ENCODE data around the gene NOCT.

GRCh38 chr4:139050446-139050845, 34.9 kb downstream of the NOCT start:
- TF ChIP-seq POLR2AphosphoS5 (IDR thresholded peaks at IDR 0.05) (no peak), POLR2A (IDR thresholded peaks at IDR 0.05) (no peak)
- TF ChIP-seq, protein P1, sequence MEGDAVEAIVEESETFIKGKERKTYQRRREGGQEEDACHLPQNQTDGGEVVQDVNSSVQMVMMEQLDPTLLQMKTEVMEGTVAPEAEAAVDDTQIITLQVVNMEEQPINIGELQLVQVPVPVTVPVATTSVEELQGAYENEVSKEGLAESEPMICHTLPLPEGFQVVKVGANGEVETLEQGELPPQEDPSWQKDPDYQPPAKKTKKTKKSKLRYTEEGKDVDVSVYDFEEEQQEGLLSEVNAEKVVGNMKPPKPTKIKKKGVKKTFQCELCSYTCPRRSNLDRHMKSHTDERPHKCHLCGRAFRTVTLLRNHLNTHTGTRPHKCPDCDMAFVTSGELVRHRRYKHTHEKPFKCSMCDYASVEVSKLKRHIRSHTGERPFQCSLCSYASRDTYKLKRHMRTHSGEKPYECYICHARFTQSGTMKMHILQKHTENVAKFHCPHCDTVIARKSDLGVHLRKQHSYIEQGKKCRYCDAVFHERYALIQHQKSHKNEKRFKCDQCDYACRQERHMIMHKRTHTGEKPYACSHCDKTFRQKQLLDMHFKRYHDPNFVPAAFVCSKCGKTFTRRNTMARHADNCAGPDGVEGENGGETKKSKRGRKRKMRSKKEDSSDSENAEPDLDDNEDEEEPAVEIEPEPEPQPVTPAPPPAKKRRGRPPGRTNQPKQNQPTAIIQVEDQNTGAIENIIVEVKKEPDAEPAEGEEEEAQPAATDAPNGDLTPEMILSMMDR (IDR thresholded peaks at IDR 0.05 in 8 of 11, conservative IDR thresholded peaks at IDR 0.05 in 3 of 11): no peak

Measured in spleen (tissue), 7 donors.